Femur (tissue), 1 donor: ENCODE results near the gene LSAMP.
"Not testable (repeated sequence)": the region's sequence is repeated elsewhere in the genome, so short reads cannot be mapped to it uniquely, and the experiment has no call there.

ENCODE experiments used
- DNase-seq: peaks from one replicate; pipeline ENCODE4 v3.0.0-alpha.2; 2017

The LSAMP gene

DNA sequence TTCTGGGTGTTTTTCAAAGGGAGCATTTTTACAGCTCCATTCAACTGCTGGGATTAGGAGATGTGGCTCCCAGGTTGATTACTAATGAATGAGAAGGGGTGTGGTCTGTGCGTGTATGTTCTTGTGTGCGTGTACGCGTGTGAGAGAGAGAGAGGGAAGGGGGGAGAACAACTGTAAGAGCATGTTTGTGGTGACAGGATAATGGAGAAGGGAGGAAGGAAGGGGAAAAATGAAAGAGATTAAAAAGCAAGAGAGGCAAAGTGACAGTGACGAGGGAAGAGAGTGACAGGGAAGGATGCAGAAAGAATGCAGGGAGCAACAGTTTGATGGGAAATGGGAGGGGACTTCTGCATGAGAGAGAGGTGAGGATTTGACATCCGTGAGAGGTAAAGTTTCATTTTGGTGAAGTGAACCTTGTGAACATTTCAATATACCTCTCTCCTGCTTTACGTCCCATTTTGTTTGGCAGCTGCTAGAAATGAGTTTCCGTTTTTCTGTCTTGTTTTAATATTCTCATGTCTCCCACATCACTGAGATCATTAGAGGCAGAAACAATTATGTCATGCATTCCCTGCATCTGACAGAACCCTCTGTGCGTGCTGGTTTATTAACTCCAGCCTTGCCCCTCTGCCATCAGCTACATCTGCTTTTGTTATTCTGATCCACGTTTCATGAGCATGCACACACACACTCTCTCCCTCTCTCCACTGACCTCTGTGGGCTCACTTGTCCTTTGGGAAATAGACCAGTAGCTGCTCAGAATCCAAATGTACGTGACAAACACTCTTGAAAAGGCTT is 660.3 kb downstream of the LSAMP start:
- peak; percentile 23 for DNase-seq

GRCh38 chr3:115783938-115784738 is 661.1 kb downstream of the LSAMP start:
- DNase-seq: peak; percentile 96

GRCh38 chr3:115783426-115783825 is 661.9 kb downstream of the LSAMP start:
- DNase-seq: not testable (repeated sequence)

GRCh38 chr3:115779011-115779410 is 666.3 kb downstream of the LSAMP start:
- no peak for DNase-seq

- DNase-seq: no peak
Measured at GRCh38 chr3:115772951-115773350, 672.3 kb downstream of the LSAMP start.

DNA sequence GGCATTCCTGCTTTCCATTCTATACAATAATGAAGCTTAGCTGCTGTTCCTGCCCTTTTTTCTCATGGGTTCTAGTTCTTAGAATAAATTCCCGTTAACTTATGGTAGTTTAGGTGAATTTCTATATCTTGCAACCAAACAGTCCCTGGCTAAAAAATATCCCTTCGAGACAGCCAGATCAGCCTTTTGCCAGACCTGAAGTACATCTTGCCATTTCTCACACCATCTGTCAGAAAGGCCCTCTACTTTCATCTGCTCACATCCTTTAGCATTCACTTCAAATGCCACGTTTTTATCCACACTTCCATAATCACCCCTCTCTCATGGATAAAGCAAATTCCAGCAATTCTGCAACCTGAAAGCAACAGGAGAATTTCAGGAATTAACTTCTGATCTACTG is 676.6 kb downstream of the LSAMP start:
- DNase-seq: no peak

DNA sequence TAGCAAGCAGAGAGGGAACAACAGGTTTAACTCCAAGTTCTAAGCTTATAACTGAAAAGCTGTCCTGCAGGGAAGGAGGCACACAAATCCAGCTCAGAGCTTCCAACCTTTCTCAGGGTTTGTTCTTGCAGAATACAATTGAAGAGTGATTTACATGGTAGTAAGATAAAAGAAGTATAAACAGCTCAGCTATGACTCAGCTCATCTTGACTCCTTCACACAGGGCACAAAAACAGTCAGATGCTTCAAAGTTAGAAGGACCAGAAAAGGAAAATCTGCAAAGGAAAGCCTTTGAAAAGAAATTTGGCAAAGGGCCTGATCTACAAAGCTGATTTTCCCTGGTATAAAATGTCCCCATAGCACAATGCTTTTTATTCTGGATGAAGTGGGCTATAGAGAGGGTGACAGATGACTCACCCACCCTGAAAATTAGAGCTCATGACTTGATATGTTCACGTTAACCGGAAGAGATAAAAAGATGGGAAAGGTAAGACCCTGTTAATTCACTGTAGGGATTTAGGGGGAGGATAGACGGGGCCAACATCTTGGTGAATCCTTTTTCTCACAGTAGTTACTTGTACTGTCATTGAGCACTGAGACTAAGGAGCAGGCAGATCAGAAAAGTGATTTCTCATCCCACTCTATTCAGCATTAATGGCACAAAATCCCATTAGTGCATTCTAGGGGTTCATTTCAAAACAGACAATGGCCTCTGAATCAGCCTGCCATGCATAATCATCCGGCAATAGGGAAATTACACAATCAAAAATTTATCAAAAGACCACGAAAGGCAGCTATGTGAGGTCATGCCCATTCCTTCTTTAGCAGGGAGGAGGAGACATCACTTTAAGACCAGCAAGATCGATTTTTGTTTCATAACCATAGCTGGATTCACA is 678.5 kb downstream of the LSAMP start:
- DNase-seq: no peak

GRCh38 chr3:115761927-115762305 is 683.4 kb downstream of the LSAMP start:
- DNase-seq: no peak

- peak; percentile 19 for DNase-seq
Measured at GRCh38 chr3:115760716-115761115, 684.6 kb downstream of the LSAMP start.

DNA sequence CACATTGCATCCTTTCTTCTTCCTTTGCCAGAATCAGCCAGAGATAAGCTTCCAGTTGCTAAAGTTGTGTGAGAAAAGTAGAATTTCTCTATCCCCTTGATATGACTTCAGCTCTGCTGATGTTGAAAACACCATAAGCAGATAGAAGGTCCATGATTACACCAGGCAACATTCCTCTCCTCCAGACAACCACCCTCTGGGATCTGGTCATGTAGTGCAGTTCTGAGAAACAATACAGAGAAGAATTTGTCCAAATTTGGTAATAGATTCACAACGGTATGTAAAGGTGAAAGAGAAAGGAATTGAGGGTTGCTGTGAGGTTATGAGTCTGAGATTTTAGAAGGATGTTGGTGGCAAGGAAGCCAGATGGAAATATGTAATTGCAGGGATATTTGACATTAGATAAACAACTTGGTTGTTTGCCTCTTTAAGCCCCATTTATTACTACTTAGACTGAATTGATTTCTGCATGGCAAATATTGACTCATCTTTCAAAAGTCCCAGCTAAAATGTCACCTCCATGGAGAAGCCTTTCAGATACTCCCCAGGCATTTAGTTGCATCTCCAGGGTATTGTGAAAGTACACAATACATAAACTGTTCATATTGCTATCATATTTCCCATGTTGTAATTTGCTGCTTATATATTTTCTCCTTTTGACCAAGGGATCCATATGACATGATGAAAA is 687.1 kb downstream of the LSAMP start:
- DNase-seq: no peak

GRCh38 chr3:115752978-115753377 is 692.3 kb downstream of the LSAMP start:
- not testable (repeated sequence) for DNase-seq
